Lower leg skin (tissue), 4 donors: Measurements from ENCODE around the gene PGAM4. TPM values are rescaled to one million over a fixed set of nuclear protein-coding genes. Genes with fewer than 3 reads are reported as not detected.

Experiments
- DNase-seq, 2 donors: peaks; one replicate each; pipeline ENCODE4 v3.0.0-alpha.2; 2019; ENCODE audit warnings: low spot score in 2 of 2
- H3K4me3 ChIP-seq: fragments of 200-600 bp; sonication (generic); 2 replicates; pipeline ENCODE4 v1.5.1; 2017; ENCODE audit warnings: mild to moderate bottlenecking, low read depth; ENCODE audit not compliant: poor library complexity, severe bottlenecking
- POLR2A ChIP-seq, 2 donors: fragments of 450-650 bp; IDR thresholded peaks; one replicate each; pipeline ENCODE4 v1.6.1; 2016 to 2017; ENCODE audit warnings: antibody characterized with exemption in 2 of 2, mild to moderate bottlenecking in 1 of 2, moderate library complexity in 1 of 2
- WGBS, 2 donors: methylation state at CpG; one replicate each; pipeline ENCODE4 v1.1.5; 2018; 5-methylcytosine and 5-hydroxymethylcytosine counted together
- intact Hi-C: fragments of 100-400 bp; cut with DNase I; formaldehyde crosslinking; loops from one replicate; pipeline ENCODE4 v1.15.0; 2023; ENCODE audit warnings: low total_unique reads
- total RNA-seq, 4 donors: library from RNA; depleted of rRNA; stranded (reverse); fragments of >200 nt; gene quantifications; one replicate each; pipeline ENCODE4 v1.1.0, GENCODE V29; 2016
- TF ChIP-seq, protein P1 (sequence below), 3 donors: fragments of 450-650 bp; IDR thresholded peaks; one replicate each; pipeline ENCODE4 v1.5.1; 2016; ENCODE audit warnings: antibody characterized with exemption in 3 of 3, mild to moderate bottlenecking in 3 of 3, moderate library complexity in 2 of 3

The PGAM4 gene
- total RNA-seq, result not detected

- no peak within 1 kb of the TSS for H3K4me3 ChIP-seq
- TF ChIP-seq, protein P1, sequence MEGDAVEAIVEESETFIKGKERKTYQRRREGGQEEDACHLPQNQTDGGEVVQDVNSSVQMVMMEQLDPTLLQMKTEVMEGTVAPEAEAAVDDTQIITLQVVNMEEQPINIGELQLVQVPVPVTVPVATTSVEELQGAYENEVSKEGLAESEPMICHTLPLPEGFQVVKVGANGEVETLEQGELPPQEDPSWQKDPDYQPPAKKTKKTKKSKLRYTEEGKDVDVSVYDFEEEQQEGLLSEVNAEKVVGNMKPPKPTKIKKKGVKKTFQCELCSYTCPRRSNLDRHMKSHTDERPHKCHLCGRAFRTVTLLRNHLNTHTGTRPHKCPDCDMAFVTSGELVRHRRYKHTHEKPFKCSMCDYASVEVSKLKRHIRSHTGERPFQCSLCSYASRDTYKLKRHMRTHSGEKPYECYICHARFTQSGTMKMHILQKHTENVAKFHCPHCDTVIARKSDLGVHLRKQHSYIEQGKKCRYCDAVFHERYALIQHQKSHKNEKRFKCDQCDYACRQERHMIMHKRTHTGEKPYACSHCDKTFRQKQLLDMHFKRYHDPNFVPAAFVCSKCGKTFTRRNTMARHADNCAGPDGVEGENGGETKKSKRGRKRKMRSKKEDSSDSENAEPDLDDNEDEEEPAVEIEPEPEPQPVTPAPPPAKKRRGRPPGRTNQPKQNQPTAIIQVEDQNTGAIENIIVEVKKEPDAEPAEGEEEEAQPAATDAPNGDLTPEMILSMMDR (IDR thresholded peaks at IDR 0.05), result no peak
- no peak for TF ChIP-seq POLR2A (IDR thresholded peaks at IDR 0.05)
- DNase-seq, result no peak
- 94 to 97% methylated on average over 13 of the region's 13 CpGs for WGBS, 2 donors
- intact Hi-C loops, result no loop called here
Observed at GRCh38 chrX:77969538-77969937, at the start of gene PGAM4. Gene PGAM4 (minus strand): TSS chrX:77969638. CDS start chrX:77969638, 0 bp downstream.

DNA sequence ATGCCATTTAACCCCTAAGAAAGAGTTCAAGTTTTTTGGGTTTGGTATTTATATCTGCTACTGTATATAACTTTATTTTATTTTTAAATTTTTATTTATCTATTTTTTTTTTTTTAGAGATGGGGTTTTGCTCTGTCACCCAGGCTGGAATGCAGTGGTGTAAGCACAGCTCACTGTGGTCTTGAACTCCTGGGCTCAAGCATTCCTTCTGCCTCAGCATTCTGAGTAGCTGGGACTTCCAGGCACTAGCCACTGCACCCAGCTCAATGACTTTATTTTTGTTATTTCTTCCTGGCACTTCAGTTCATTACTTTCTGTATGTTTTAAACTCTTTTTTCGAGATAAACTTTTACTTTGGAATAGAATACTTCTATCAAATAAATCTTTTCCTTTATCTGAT lies 42.4 kb upstream of the PGAM4 start:
- WGBS, 2 donors, result 73 to 100% methylated on average over 1 of the region's 1 CpG
- no peak overlapping the region for H3K4me3 ChIP-seq
- intact Hi-C loops, result no loop called here
- TF ChIP-seq, protein P1 (IDR thresholded peaks at IDR 0.05), result no peak
- TF ChIP-seq POLR2A (IDR thresholded peaks at IDR 0.05), result no peak
- DNase-seq, result no peak

DNA sequence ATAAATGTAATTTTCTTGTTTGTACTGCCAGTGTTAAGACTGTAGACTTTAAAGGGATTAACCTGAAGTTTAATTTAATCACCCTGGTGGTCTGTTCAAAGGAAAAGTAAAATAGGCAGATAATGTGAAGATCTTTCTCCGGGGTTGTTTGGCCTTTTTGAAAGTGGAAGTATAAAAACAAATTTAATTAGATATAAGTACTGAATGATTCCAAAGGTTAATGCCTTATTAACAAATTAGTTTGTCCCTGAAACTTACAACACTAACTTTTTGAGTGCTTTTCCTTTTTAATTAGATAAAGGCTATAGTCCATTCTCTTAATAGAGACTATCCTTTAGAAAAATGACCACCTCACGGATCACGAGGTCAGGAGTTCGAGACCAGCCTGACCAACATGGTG lies 10.4 kb upstream of the PGAM4 start:
- H3K4me3 ChIP-seq, result no peak overlapping the region
- no peak for DNase-seq
- TF ChIP-seq, protein P1 (IDR thresholded peaks at IDR 0.05), result no peak
- TF ChIP-seq POLR2A (IDR thresholded peaks at IDR 0.05), result no peak
- 82 to 96% methylated on average over 4 of the region's 4 CpGs for WGBS, 2 donors
- intact Hi-C loops, result no loop called here

GRCh38 chrX:77977518-77977917 lies 8.1 kb upstream of the PGAM4 start:
- no peak for DNase-seq
- no peak overlapping the region for H3K4me3 ChIP-seq
- intact Hi-C loops, result no loop called here
- no peak for TF ChIP-seq POLR2A (IDR thresholded peaks at IDR 0.05)
- TF ChIP-seq, protein P1 (IDR thresholded peaks at IDR 0.05), result no peak
- WGBS, 2 donors, result 60 to 84% methylated on average over 1 of the region's 1 CpG

DNA sequence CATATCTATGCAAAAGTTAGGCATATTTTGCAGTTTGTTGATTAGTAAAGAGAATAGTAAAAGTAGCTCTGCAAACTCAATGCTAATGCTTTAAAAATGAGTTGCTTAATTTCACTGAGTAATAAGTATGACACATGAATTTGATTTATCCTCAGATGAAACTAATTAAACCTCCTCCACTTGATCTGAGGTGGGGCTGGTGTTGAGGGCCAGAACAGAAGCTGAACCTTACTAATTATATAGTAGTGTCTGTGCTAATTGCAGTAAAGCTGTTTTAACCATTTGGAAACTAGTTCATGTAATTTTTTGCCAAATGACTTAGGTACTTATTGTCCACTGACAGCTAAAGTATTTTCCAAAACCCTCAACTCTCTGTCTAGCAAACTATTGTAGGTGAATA lies 7.7 kb upstream of the PGAM4 start:
- no peak overlapping the region for H3K4me3 ChIP-seq
- intact Hi-C loops, result no loop called here
- no peak for DNase-seq
- TF ChIP-seq POLR2A (IDR thresholded peaks at IDR 0.05), result no peak
- TF ChIP-seq, protein P1 (IDR thresholded peaks at IDR 0.05), result no peak

- H3K4me3 ChIP-seq, result no peak overlapping the region
- no peak for DNase-seq
- intact Hi-C loops, result no loop called here
- WGBS, 2 donors, result 63 to 67% methylated on average over 2 of the region's 2 CpGs
- TF ChIP-seq POLR2A (IDR thresholded peaks at IDR 0.05), result no peak
- TF ChIP-seq, protein P1 (IDR thresholded peaks at IDR 0.05), result no peak
Observed at GRCh38 chrX:77975755-77976154, 6.3 kb upstream of the PGAM4 start.
